ENCODE results near the gene AMIGO1.

GRCh38 chr1:109537450-109538178, 28.1 kb upstream of the AMIGO1 start:
- TF ChIP-seq, protein P1, sequence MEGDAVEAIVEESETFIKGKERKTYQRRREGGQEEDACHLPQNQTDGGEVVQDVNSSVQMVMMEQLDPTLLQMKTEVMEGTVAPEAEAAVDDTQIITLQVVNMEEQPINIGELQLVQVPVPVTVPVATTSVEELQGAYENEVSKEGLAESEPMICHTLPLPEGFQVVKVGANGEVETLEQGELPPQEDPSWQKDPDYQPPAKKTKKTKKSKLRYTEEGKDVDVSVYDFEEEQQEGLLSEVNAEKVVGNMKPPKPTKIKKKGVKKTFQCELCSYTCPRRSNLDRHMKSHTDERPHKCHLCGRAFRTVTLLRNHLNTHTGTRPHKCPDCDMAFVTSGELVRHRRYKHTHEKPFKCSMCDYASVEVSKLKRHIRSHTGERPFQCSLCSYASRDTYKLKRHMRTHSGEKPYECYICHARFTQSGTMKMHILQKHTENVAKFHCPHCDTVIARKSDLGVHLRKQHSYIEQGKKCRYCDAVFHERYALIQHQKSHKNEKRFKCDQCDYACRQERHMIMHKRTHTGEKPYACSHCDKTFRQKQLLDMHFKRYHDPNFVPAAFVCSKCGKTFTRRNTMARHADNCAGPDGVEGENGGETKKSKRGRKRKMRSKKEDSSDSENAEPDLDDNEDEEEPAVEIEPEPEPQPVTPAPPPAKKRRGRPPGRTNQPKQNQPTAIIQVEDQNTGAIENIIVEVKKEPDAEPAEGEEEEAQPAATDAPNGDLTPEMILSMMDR (IDR thresholded peaks at IDR 0.05) = no peak
- TF ChIP-seq POLR2A (IDR thresholded peaks at IDR 0.05) = no peak
